Right lung (tissue), 5 donors: ENCODE data around the gene CHD6. TPM values are rescaled to one million over a fixed set of nuclear protein-coding genes. Genes with fewer than 3 reads are reported as not detected.

Experiments used
- DNase-seq, 2 donors: peaks; one replicate each; pipeline ENCODE4 v3.0.0-alpha.2; 2013
- polyA plus RNA-seq, 5 donors: library from polyadenylated mRNA; unstranded; fragments of 120-200 nt; gene quantifications; one replicate each; pipeline versions ENCODE4 v1.2.1 to v1.2.3, GENCODE V29; 2013; ENCODE audit warnings: inconsistent platforms in 1 of 5, low replicate concordance in 1 of 5; ENCODE audit not compliant: insufficient read length in 5 of 5, insufficient read depth in 1 of 5

Gene CHD6
- polyA plus RNA-seq, 5 donors, result 33.0 to 64.6 (median 57.5) TPM

DNA sequence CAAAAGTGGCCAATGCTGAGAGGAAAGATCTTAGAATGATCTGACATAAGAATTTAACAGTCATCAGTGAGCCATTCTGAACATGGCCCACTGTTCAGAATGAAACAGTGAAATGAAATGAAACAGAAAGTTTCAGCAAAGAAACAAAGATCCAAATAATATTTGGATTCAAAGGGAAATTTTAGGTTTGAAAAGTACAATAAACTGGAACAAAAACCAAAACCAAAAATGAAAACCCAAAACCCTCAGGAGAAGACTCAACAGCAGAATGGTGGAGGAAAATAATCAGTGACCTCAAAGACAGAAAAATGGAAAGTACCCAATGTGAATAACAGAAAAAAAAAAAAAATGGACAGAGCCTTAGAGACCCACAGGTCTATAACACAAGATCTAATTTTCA lies 185.4 kb downstream of the CHD6 start:
- no peak for DNase-seq

DNA sequence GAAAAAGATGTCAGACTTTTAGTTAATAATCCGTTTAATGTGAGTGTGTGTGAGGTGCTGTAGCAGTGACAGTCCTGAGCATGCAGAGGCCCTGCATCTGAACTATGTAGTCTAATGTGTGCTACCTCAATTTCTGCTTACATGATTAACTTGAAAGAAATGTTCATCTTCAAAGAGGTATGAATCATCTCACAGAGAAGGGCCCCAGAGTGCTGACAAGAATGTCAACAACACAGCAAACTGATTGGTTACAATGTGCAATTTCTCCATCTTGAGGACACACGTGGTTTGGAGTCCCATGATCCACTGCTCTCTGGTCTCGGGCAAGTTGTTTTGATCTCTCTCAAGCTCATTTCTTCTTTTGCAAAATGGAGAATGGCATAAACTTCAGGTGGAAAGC lies 189.9 kb downstream of the CHD6 start:
- DNase-seq, result no peak

DNA sequence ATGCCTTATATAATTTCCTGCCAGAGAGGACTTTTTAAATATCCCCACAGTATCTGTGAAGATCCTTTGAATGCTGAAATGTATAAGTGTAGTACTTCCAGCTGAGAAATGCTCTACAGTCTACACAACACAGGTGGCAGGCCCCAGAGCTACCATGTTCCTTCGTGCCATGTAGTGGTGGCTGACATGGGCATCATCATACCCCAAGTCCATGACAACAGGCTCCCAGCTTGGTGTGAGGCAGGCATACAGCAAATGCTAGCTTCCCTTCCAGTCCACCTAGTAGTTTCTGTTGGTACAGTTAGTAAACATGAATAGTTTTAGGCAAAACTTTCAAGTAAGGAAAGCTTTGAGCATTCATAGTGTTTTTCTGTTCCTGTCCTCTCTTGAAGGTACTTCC lies 190.3 kb downstream of the CHD6 start:
- no peak for DNase-seq

DNA sequence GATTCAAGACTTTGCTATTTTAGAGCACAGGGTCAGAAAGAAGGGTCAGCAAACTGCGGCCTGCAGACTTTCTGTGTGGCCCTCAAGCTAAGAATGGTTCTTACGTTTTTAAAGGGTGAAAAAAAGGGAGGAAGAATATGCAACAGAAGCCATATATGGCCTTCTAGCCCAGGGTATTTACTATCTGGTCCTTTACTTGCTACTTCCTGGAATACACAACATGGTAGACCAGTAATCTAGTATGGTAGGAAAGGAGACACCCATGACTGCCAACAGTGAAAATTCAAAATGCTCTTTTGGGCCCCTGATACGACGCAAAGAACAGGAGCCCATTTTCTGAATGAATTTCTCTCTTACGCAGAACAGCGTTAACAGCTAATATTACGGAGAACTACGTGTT lies 191.2 kb downstream of the CHD6 start:
- DNase-seq, result no peak

DNA sequence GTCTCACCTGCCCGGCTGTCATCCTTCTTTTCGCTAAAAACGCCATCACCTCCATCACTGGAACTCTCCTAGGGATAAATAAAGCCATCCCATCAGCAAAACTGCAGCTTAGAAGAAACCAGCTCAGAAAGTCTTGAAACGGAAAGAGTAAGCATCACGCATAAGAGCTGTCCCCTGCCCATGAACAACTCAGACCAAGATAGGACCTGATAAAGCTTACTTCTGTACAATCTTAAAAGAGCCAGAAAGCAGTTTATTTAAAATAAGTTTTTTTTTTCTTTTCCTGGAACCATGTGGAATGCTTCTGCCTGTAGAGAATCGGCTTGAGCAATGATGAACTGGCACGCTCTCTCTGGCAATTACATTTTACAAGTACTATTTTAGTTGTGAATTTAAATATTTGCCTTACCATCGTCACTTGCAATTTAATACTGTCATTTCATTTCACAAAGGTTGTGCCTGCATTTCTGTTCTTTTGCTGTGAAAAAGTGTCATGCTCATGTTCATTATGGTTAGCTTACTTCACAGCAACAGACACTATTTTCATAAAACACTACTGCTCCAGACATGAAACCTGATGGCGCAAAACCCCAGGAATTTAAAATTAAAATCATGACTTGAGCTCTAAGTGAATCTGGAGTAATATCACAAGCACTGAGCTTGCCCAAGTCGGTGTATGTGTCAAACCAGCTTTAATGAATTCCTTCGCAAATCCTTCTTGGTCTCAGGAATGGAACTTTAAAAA lies 191.9 kb downstream of the CHD6 start:
- no peak for DNase-seq

DNA sequence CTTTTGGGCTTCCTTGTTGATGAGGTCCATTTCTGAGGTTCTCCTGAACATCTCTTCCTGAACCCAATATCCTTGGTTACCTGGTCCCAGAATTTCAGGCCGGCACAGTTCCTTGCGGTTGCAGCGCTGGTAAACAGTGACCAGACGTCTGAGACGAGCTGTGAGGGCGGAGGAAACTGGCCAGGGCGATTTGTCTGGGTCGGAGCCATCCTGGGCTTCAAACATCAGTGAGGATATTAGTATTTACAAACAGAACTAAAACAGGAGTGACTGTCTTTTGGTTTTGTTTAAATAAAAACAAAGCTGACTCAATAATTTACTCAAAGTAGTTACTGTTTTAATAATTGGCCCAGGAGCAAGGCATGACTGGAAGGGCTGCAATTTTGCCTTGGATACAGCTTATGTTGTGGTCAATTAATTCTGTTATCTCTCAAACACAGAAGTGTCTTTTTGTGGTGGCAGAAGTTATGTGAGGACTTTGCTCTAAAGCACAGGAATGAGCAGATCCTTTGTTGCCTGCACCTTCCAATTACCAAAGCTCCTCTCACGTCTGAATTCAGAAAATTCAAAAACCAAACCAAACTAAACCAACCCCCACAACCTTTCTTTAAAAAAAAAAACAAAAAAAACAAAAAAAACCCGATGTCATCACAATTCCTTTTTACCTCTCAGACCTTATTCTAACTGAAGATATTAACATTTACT lies 192.8 kb downstream of the CHD6 start:
- DNase-seq, result no peak

- DNase-seq, result no peak
Observed at GRCh38 chr20:41424546-41424945, 193.6 kb downstream of the CHD6 start.

DNA sequence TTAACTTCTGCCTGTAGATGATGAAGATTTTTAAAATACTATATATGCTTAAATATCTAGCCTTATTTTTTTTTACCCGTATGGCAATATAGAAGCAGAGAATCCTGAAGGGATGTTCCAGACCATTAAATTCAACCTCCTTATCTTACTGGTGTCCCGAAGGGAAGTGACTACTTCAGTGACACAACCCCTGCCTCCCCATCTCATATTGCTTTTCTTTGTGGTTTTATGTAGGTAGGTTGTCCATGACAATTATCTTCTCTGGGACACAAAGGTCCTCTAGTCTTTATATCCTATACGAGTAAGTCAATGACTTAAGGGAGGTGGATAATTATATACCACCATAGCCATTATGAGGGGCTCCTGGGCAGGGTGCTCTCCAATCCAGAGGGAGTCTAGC lies 194.2 kb downstream of the CHD6 start:
- no peak for DNase-seq

GRCh38 chr20:41422953-41423352 lies 195.2 kb downstream of the CHD6 start:
- no peak for DNase-seq

- no peak for DNase-seq
Observed at GRCh38 chr20:41418739-41419293, 199.4 kb downstream of the CHD6 start.

DNA sequence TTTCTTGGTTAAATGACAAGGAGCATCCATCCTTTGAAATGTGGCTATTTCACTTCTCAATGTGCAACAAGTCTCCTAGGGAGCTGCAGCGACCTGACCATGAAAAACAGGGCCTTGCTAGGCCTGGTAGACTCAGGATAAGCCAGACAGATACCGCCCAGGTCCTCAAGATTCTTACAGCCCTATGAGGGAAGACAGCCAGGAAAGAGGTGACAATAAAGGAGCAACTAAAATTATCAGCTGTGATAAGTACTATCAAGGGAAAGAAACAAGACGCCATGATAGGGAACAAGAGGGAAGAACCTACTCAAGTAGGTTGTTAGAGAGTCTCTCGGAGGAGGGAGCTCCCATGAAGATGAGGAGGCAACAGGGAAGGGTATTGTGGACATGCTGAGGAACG lies 200.1 kb downstream of the CHD6 start:
- DNase-seq, result no peak

GRCh38 chr20:41415191-41415590 lies 203.0 kb downstream of the CHD6 start:
- DNase-seq, result no peak

- DNase-seq, result no peak
Observed at GRCh38 chr20:41413169-41413568, 205.0 kb downstream of the CHD6 start.

DNA sequence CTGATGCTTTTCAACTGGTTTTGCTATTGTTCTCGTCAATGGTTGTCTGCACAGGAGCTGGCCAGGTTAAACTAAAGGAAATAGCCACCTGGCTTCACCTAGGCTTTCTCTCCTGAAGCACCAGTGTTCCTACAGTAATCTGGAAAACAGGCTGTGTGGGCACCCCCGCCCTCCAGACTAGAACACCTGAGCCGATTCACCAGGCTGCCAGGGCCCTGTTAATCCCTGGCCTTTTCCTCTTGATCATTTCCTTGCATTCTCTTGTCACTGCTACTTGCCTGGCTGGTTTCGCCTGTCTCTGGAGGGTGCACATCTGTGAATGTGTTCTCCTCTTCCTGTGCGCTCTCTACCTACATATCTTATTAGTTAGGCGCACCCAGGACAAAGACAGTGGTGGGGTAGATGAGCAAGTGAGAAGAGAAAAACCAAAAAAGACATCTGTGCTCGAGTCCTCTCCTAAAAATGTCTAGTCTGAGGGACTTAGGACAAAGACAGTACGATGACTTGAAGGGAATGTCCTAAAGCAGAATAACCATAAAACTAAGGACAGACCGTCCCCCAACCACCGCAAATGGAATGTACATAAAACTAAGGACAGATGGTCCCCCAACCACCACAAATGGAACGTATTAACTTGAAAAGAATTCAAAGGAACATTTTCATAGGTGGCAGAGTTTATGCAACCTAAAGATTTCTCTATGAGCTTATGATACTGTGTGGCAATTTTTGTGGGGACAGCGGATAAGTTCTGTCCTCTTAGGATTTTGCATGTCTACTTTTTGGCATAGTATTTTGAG lies 205.7 kb downstream of the CHD6 start:
- DNase-seq, result no peak

GRCh38 chr20:41411391-41411847 lies 206.8 kb downstream of the CHD6 start:
- DNase-seq, result no peak

- no peak for DNase-seq
Observed at GRCh38 chr20:41408986-41409385, 209.2 kb downstream of the CHD6 start.

GRCh38 chr20:41408156-41408794 lies 209.9 kb downstream of the CHD6 start:
- DNase-seq, result no peak

- no peak for DNase-seq
Observed at GRCh38 chr20:41407607-41408006, 210.6 kb downstream of the CHD6 start.

GRCh38 chr20:41406896-41407444 lies 211.2 kb downstream of the CHD6 start:
- DNase-seq, result no peak

DNA sequence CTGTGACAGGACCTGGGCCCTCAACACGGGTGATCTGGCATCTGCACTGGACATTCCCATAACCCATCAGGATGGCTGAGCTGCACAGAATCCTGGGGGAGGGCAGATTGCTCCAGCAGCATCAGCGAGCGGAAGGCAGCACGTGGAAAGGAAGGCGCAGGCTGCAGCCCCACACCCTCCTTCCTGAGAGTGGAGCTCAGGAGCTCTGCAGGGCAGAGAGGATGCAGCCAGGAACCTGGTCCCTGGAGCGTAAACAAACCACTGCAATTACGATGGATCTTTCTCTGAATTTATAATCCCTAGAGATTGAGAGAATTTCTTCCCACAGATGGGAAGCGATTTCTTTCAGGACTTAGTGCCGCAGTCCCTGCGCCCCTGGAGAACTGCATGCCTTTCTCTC lies 211.8 kb downstream of the CHD6 start:
- DNase-seq, result no peak

DNA sequence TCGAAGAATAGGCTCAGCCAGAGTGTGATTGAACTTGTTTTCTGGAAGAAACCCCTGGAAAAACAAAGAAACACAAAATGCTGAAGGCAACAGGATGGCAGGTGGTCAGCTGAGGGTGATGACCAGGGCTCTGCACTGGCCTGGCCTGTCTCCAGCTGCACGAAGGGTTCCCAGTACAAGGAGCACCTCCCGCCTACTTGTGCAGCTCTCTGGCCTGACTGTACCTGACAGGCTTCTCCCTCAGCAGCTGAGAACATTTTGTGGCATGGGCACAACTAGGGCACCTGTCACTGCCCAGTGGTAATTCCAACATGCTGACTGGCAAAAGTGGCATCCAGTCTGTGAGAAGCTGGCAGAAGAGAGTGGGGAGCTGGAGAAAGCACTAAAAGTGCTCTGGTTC lies 212.7 kb downstream of the CHD6 start:
- no peak for DNase-seq

DNA sequence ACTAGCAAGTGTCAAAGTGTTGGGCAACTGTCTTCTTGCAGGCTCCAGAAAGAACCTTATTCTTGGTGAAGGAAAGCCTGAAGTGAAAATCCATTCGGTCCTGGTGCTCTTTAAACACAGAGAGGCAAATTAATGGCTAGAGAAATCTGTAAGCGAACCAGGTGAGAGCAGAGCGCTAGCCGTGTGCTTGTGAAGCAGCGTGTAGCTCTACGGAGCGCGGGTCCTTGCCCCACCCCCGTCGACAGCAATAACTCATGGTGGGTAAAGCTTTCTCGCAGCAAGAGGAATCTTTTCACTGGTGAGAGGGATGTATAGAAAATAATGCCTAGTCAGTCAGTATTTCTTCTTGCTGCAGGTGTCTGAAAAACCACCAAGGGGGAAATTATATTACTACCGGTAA lies 214.6 kb downstream of the CHD6 start:
- DNase-seq, result no peak
